ENCODE data around the gene KRT16.

- TF ChIP-seq POLR2A (IDR thresholded peaks at IDR 0.05) (no peak), CTCF (IDR thresholded peaks at IDR 0.05) (no peak)
Measured at GRCh38 chr17:41655611-41656111, 43.1 kb upstream of the KRT16 start.
